Astrocyte of the cerebellum (primary cell): ENCODE data around the gene MEGF11.

ENCODE experiments used
- DNase-seq: peaks from one replicate; pipeline ENCODE4 v3.0.0-alpha.2; 2011; ENCODE audit warnings: low read depth
- H3K4me3 ChIP-seq: 2 replicates; pipeline ENCODE4 v1.5.1; 2011; ENCODE audit warnings: mild to moderate bottlenecking, low read depth, low read length, moderate library complexity
- in situ Hi-C: cut with HindIII; loops from 2 replicates; pipeline ENCODE4 v1.10.0; 2017; ENCODE audit warnings: low sequenced_read_pairs
- TF ChIP-seq, protein P1 (sequence below): IDR thresholded peaks from 2 replicates; pipeline ENCODE4 v1.5.1; 2012; ENCODE audit warnings: low read length, low read depth, moderate library complexity, mild to moderate bottlenecking; ENCODE audit errors: missing control alignments

The MEGF11 gene

GRCh38 chr15:66110864-66111263, 142.7 kb downstream of the MEGF11 start:
- TF ChIP-seq, protein P1, sequence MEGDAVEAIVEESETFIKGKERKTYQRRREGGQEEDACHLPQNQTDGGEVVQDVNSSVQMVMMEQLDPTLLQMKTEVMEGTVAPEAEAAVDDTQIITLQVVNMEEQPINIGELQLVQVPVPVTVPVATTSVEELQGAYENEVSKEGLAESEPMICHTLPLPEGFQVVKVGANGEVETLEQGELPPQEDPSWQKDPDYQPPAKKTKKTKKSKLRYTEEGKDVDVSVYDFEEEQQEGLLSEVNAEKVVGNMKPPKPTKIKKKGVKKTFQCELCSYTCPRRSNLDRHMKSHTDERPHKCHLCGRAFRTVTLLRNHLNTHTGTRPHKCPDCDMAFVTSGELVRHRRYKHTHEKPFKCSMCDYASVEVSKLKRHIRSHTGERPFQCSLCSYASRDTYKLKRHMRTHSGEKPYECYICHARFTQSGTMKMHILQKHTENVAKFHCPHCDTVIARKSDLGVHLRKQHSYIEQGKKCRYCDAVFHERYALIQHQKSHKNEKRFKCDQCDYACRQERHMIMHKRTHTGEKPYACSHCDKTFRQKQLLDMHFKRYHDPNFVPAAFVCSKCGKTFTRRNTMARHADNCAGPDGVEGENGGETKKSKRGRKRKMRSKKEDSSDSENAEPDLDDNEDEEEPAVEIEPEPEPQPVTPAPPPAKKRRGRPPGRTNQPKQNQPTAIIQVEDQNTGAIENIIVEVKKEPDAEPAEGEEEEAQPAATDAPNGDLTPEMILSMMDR: no peak
- H3K4me3 ChIP-seq: no peak overlapping the region
- DNase-seq: no peak
- in situ Hi-C loops: no loop called here

DNA sequence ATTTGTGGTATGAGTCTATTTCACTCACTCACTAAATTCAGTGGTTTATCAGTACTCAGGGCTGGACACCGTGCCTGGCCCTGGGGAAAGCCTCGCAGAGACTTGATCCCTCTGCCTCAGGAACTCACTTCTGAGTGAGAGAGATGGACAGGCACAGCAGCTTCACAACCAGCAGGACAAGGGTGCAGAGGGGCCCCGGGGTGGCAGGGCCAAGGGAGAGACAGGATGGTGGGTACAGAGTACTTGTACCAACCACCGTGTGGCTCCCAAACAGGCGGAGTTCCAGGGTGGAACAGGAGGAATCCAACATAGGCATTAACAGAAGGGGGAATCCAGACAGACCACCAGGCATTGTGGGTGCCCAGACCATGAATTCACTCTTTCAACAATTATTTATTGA, 143.7 kb downstream of the MEGF11 start:
- TF ChIP-seq, protein P1: no peak
- DNase-seq: no peak
- in situ Hi-C loops: no loop called here
- H3K4me3 ChIP-seq: no peak overlapping the region

GRCh38 chr15:66108483-66109265, 144.9 kb downstream of the MEGF11 start:
- no peak for DNase-seq
- TF ChIP-seq, protein P1: no peak
- in situ Hi-C loops: no loop called here
- no peak overlapping the region for H3K4me3 ChIP-seq

GRCh38 chr15:66107070-66107469, 146.5 kb downstream of the MEGF11 start:
- TF ChIP-seq, protein P1: no peak
- no peak overlapping the region for H3K4me3 ChIP-seq
- in situ Hi-C loops: no loop called here
- DNase-seq: no peak

- no peak for DNase-seq
- no peak overlapping the region for H3K4me3 ChIP-seq
- in situ Hi-C loops: no loop called here
- TF ChIP-seq, protein P1: no peak
Measured at GRCh38 chr15:66105286-66106265, 148.0 kb downstream of the MEGF11 start.

- no peak for DNase-seq
- in situ Hi-C loops: loop anchor here (5.0 kb wide), 1 partner anchor 41 kb away; no protein-coding TSS in a partner anchor
- TF ChIP-seq, protein P1: no peak
- no peak overlapping the region for H3K4me3 ChIP-seq
Measured at GRCh38 chr15:66103293-66103590, 150.3 kb downstream of the MEGF11 start.
